NB4 (cell line): ENCODE data around the gene SMCHD1.

Experiments
- DNase-seq: peaks from one replicate; pipeline ENCODE4 v3.0.0; 2010; ENCODE audit warnings: low read depth
- H3K4me3 ChIP-seq: one replicate; pipeline ENCODE4 v1.5.1; 2011; ENCODE audit warnings: mild to moderate bottlenecking, low read depth, low read length, moderate library complexity
- CTCF ChIP-seq: IDR thresholded peaks from one replicate; pipeline ENCODE4 v1.5.1; 2012; ENCODE audit warnings: low read depth, low read length
- MAX ChIP-seq: IDR thresholded peaks from 2 replicates; pipeline ENCODE4 v1.6.1; 2011; ENCODE audit warnings: low read depth, low read length
- MYC ChIP-seq: IDR thresholded peaks from 2 replicates; pipeline ENCODE4 v1.6.1; 2011; ENCODE audit warnings: low read depth, low read length
- POLR2A ChIP-seq: IDR thresholded peaks from 2 replicates; pipeline ENCODE4 v1.6.1; 2011; ENCODE audit warnings: mild to moderate bottlenecking; ENCODE audit not compliant: insufficient read length; ENCODE audit errors: extremely low read depth

The SMCHD1 gene

GRCh38 chr18:2715990-2716389, 60.5 kb downstream of the SMCHD1 start:
- no peak for TF ChIP-seq MYC
- no peak for TF ChIP-seq MAX
- TF ChIP-seq POLR2A: no peak
- no peak for TF ChIP-seq CTCF
- DNase-seq: no peak
- no peak overlapping the region for H3K4me3 ChIP-seq

DNA sequence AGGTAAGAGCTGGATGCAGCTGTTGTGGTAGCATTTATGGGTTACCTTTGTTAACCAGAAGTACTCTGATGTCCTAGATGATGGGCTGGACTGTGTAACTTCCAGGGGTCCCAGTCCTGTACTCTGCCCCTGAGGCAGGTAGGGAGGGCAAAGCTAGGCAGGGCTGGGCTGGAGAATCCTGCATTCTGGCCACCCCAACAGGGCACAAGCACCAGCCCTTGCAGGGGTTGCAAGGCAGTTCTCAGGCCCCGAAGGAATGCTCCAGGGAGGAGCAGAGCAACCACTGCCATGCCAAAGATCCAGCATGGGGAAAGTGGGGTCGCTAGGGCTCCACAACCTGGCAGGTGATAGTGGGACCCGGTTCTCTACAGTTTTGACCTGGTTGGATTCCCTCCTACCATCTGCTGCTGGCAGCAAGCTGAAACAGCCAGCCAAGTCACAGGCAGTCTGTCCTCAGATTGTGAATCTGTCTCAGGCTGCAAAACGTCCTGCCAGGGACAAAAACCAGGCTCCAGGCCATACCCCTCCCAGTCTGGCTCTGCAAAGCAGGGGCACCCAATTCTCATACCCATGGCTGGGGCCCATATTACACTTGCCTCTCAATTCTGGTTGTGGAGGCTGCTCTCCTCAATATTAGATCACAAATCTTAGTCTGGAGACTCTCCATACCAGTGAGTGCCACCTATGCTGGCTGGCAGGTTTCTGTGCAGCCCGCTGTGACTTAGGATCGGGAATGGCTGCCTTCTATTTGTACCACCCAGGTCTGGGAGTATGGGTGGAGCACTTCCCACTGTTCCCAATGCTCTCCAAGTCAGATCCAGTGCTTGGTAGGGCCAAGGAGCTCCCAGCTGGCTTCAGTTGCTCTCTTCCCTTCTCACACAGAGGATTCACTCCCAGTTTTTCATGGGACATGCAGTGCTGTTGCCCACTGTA, 61.1 kb downstream of the SMCHD1 start:
- no peak overlapping the region for H3K4me3 ChIP-seq
- TF ChIP-seq MYC (no peak), CTCF (no peak), POLR2A (no peak), MAX (no peak)
- DNase-seq: no peak

GRCh38 chr18:2717407-2717806, 61.9 kb downstream of the SMCHD1 start:
- H3K4me3 ChIP-seq: no peak overlapping the region
- DNase-seq: no peak
- no peak for TF ChIP-seq CTCF
- TF ChIP-seq MYC: no peak
- no peak for TF ChIP-seq POLR2A
- no peak for TF ChIP-seq MAX

DNA sequence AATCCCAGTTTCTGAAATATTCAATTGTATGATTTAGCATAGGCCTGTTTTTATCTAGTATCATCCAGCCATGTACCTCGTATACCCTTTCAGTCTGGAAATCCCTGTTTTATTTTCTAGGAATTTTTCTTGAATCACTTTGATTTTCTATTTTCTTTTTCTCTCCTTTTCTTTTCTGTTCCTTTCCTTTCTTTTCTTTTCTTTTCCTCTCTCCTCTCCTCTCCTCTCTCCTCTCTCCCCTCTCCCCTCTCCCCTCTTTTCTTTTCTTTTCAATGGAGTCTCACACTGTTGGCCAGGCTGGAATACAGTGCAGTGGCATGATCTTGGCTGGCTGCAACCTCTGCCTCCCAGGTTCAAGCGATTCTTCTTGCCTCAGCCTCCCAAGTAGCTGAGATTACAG, 63.5 kb downstream of the SMCHD1 start:
- H3K4me3 ChIP-seq: no peak overlapping the region
- DNase-seq: no peak
- TF ChIP-seq MAX: no peak
- TF ChIP-seq MYC: no peak
- TF ChIP-seq POLR2A: no peak
- no peak for TF ChIP-seq CTCF

DNA sequence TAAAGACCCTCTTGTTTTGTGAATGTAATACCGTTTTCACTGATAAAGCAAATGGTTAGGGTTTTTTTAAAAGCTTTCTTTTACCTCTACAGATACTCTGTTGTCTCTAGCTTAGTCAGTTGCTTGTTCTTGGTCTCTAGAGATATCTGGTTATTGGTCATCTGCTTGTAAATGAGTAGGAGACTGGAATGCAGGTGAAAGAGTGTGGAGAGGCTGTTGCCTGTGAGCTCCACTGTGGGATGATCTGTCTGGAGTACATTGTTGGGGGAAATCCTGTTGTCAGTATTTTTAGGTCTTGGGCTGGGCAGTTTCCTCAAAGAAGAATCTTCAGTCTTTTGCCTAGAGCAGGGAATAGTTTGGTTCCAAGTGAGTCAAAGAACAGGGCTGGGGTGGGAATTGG, 67.7 kb downstream of the SMCHD1 start:
- TF ChIP-seq MAX: no peak
- TF ChIP-seq POLR2A: no peak
- TF ChIP-seq MYC: no peak
- TF ChIP-seq CTCF: no peak
- no peak for DNase-seq
- no peak overlapping the region for H3K4me3 ChIP-seq
